SW480 (cell line): Measurements from ENCODE around the gene GPC6.

Experiments used
- DNase-seq: peaks from one replicate; pipeline ENCODE4 v3.0.0-alpha.2; 2016; ENCODE audit warnings: low spot score

GPC6 gene

GRCh38 chr13:94210816-94211215 lies 984.2 kb downstream of the GPC6 start:
- no peak for DNase-seq

DNA sequence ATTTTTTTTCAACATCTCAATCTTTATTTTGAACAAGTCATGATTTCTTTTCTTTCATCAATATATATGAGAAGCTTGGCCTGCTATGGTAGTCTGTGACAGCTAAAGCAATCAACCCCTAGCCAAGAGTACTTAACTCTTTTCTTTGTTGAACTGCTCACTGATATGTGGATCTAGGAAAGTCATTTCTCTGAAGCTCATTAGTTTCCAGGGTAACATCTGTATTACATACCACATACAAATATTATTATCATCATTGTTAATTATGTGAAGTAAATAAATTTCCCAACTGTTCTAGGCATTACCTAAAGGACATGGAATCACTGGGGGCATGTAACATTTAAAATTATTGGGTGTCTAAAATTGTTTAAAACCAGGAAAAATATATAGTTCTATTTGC lies 985.6 kb downstream of the GPC6 start:
- DNase-seq, result no peak

GRCh38 chr13:94214121-94214520 lies 987.5 kb downstream of the GPC6 start:
- DNase-seq, result no peak

- no peak for DNase-seq
Measured at GRCh38 chr13:94214975-94215374, 988.4 kb downstream of the GPC6 start.

GRCh38 chr13:94216476-94216875 lies 989.9 kb downstream of the GPC6 start:
- DNase-seq, result no peak

DNA sequence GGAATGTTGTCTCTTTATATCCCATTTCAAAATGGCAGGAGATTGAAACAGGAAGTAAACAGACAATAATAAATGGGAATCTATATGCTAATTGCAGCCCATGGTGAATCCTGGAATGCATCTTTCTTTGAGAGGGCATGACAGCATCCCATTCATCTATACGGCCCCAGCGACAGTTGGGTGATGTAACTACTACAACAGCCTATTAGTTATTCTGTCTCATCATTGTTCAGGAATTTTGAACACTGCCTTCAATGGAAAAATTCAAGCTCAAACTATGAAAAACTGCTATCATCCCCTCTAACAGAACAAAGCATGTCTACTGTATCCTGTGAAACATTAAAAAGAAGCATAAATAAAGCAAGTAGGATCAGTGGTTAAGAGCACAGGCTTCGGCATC lies 990.8 kb downstream of the GPC6 start:
- DNase-seq, result no peak

GRCh38 chr13:94218537-94218936 lies 991.9 kb downstream of the GPC6 start:
- DNase-seq, result no peak

DNA sequence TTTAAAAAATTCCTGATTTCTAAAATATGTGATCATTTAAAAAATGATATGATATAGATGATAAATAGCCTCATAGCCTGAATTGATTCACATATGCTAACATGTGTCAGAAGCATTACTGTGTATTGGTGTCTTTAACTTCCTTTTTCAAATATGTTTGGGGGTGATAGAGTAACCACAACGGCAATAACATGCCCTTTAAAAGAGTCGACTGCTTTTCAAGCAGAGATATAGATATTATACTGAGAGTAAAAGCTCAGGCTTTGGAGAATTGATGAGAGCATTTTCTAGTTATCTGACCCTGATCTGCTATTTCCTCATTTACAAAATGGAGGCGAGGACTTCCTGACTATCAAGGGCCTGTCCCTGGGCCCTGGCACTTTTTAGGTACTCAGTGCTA lies 992.3 kb downstream of the GPC6 start:
- DNase-seq, result no peak

DNA sequence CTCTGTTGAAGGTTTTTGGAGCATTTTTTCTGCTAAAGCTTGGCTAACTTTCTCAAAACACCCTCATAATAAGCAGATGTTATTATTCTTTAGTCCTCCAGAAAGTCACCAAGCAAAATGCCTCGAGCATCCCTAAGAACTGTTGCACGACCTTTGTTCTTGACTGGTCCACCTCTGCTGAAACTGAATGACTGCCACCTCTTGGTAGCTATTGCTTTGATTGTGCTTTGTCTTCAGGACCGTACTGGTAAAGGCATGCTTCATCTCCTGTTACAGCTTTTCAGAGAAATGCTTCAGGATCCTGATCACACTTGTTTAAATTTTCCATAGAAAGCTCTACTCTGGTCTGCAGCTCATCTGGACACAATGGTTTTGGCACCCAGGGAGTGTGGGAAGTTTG lies 998.1 kb downstream of the GPC6 start:
- no peak for DNase-seq

GRCh38 chr13:94227255-94227879 lies 1000.8 kb downstream of the GPC6 start:
- DNase-seq, result no peak

DNA sequence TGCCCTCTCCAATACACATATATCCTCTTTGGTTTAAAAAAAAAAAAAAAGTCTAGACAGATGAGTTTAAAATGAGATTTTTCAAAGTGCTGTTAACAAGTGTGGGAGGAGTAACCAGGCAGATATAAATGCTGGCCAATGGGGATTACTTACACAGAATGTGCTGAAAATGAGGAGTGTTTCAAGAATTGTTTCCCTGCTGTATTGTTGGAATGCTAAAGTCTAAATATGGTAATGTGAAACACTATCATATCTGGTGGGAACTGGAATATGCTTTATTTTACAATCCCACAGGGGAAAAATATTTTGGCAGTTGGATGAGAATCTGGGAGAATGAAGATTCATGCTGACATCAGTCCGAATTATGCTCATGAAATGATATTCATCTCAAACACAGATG lies 1002.2 kb downstream of the GPC6 start:
- DNase-seq, result no peak

GRCh38 chr13:94232161-94232950 lies 1005.7 kb downstream of the GPC6 start:
- DNase-seq, result no peak

DNA sequence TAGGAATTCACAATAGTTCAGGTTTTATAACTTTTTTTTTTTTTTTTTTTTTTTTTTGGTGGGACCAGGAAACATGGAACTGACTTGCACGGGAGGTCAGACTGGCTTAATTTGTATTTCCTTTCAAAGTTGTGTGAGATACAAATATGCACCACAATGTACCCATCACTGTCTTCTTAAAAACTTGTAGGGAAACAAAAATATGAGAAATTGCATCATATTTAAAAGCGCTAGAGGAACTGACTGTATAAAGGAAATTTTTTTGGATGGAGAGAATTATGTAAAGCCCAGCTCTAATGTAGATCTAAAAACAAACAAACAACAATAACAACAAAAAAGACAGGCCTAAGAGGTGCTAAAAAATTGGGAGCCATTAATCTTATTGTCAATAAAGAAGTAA lies 1006.3 kb downstream of the GPC6 start:
- DNase-seq, result no peak

DNA sequence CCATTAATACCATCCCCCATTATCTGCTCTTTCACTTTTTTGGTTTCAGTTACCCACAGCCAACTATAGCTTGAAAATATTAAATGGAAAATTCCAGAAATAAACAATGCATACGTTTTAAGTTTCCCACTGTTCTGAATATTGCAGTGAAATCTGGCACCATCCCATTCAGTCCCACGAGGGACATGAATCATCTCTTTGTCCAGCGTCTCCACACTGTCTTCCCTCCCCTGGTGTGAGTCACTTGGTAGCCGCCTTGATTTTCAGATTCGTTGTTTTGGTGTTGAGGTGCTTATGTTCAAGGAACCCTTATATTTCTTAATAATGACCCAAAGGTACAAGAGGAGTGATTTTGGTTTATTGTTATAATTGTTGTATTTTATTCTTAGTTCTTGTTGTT lies 1006.8 kb downstream of the GPC6 start:
- DNase-seq, result peak; percentile 38

DNA sequence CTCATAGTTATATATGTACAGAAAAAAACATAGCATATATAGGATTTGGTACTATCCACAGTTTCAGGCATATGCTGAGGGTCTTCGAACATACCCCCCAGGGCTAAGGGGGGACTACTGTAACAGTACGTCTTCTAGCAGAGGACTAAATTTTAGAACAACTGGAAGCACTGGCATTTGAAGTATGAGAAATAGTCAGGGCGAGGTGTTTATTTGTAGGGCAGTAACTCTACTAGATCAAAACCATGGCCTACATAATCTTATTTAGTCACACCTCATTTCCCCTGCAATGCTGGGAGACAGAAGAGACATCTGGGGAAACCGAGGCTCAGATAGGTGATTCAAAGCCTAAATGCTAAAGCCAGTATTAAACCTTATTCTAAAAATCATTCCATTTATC lies 1007.2 kb downstream of the GPC6 start:
- DNase-seq, result no peak

- no peak for DNase-seq
Measured at GRCh38 chr13:94234738-94235137, 1008.1 kb downstream of the GPC6 start.

GRCh38 chr13:94236132-94236531 lies 1009.5 kb downstream of the GPC6 start:
- no peak for DNase-seq

DNA sequence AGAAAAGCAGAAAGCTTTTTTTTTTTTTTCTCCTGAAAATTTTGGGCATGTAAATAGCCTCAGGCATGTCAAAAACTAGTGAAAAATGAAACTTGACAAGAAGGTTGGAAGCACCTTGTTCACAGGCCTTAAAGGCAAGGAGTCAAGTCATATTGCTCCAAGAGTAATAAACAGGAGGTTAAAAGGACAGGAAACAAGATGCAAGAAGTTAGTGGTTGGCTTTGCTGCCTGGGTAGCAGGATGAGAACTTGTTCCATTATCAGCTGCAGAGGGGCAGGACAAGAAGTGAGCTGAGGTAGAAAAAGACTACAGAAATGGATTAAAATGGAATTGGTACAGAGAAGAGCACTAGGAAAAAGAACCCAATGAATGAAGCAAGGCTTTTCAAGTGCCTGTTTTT lies 1010.3 kb downstream of the GPC6 start:
- DNase-seq, result no peak

DNA sequence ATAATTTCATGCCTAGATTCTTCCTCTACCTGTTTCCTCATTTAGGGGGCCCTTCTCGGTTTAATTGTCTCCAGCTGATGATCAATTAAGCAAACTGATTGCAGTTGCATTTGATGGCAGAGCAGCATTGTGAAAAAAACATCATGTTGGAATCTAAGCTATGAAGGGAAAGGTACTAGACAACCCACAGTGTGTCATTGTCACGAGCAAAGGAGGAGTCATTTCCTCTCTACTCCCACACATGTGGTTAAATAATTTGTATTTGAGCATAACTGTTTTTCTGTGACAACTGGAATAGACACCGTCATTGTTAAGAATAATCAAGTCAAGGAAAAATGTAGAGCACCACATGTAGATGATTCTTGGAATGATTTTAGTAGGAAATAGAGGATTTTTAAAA lies 1012.5 kb downstream of the GPC6 start:
- DNase-seq, result peak; percentile 69

- no peak for DNase-seq
Measured at GRCh38 chr13:94242554-94242953, 1015.9 kb downstream of the GPC6 start.

DNA sequence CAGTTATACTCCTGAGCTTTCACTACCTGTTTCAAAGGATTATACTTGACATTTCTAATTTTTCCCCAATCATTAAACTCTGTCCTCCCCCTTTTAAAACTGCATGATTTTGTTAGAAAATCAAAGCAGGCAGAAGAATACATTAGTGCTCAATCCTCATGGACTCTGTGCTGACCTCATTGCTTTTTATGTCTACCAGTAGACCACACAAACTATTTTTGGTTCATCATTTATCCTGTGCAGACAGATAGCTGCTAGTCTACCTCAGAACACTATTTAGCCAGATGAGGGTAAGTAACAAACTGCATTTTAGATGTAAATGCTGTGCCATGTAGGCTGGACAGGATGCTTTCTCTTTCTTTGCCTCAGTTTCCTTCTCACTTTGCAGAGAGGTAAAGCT lies 1016.9 kb downstream of the GPC6 start:
- DNase-seq, result no peak

- DNase-seq, result no peak
Measured at GRCh38 chr13:94246495-94246894, 1019.9 kb downstream of the GPC6 start.

- DNase-seq, result no peak
Measured at GRCh38 chr13:94247890-94248289, 1021.3 kb downstream of the GPC6 start.
